A549 (cell line): ENCODE data around the gene RHOT1.

Experiments
- MAFK ChIP-seq: fragments of 450-650 bp; IDR thresholded peaks from 2 replicates; pipeline ENCODE4 v1.6.1; 2014; ENCODE audit not compliant: partially characterized antibody
- POLR2A ChIP-seq: IDR thresholded peaks from 2 replicates; pipeline ENCODE4 v1.6.1; 2012; ENCODE audit warnings: mild to moderate bottlenecking, low read length

DNA sequence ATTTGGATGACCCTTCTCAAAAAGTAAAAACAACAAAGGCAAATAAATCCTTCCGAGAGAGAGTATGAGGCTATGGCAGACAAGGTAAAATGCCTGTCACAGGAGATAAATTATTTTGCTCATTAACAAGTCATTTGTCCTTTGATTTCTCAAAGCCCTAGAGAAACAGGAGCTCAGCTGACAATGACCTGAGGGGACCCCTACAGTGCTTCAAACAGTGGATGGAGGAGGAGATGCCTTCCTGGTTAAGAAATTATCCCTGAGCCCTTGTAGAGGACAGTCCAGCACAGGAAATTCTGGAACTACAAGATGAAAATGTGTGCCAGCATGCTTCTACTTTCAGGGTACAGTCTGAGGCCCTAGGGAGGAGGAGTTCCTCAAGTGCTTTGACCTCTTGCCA is 99.3 kb downstream of the RHOT1 start:
- TF ChIP-seq POLR2A (no peak), MAFK (no peak)
